HCT116 (cell line): ENCODE results near the gene CWH43.

ENCODE experiments used
- EZH2 ChIP-seq: fragments of 200-600 bp; sonication (generic); IDR thresholded peaks from 2 replicates; pipeline ENCODE4 v1.6.1; 2017; ENCODE audit warnings: antibody characterized with exemption, mixed run types
- EZH2phosphoT487 ChIP-seq: fragments of 200-600 bp; IDR thresholded peaks from 2 replicates; pipeline ENCODE4 v1.6.1; 2018; ENCODE audit warnings: antibody characterized with exemption, borderline replicate concordance
- JUND ChIP-seq: IDR thresholded peaks from 2 replicates; pipeline ENCODE4 v1.6.1; 2012
- POLR2A ChIP-seq: IDR thresholded peaks from 2 replicates; pipeline ENCODE4 v1.7.0; 2011; ENCODE audit warnings: borderline replicate concordance; ENCODE audit not compliant: insufficient read depth, insufficient read length; ENCODE audit errors: extremely low read depth
- SIN3A ChIP-seq: IDR thresholded peaks from 2 replicates; pipeline ENCODE4 v1.6.1; 2012; ENCODE audit warnings: low read depth
- SP1 ChIP-seq: IDR thresholded peaks from 2 replicates; pipeline ENCODE4 v1.6.1; 2012; ENCODE audit warnings: low read depth
- ZFX ChIP-seq: fragments of 450-650 bp; IDR thresholded peaks from 2 replicates; pipeline ENCODE4 v1.6.1; 2017
- TF ChIP-seq, protein P1 (sequence below), 3 experiments: fragments of 200-600 bp in 1 of 3; sonication (generic) in 1 of 3; IDR thresholded peaks in 2 of 3; conservative IDR thresholded peaks in 1 of 3; 2 replicates each; pipeline ENCODE4 v1.5.1; 2012 to 2017; ENCODE audit warnings: low read depth in 2 of 3, low read length in 2 of 3, antibody characterized with exemption in 1 of 3, borderline replicate concordance in 1 of 3, control low read depth in 1 of 3, mild to moderate bottlenecking in 1 of 3, mixed read lengths in 1 of 3, mixed run types in 1 of 3, moderate library complexity in 1 of 3; ENCODE audit not compliant: insufficient read depth in 1 of 3
- TF ChIP-seq, protein P2 (sequence below): IDR thresholded peaks from 2 replicates; pipeline ENCODE4 v1.6.1; 2012
- TF ChIP-seq, protein P3 (sequence below): IDR thresholded peaks from 2 replicates; pipeline ENCODE4 v1.6.1; 2012; ENCODE audit warnings: low read depth

DNA sequence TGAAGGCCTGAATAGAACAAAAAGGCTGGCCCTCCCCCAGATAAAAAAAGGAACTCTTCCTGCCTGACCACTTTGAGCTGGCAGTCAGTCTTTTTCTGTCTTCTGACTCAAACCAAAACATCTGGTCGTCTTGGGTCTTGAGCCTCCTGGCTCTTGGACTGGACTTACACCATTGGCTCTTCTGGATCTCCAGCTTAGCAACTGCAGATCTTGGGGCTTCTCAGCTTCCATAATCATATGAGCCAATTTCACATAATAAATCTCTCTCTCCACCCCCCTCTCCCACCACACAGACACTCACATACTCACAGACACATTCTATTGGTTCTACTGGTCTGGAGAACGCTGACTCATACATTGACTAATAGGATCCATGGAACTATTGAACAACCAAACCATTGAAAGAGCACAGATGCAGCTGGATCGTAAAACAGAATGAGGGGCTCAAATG, 15.6 kb upstream of the CWH43 start:
- TF ChIP-seq SIN3A (no peak), POLR2A (no peak), SP1 (peak; percentile 40; the same call in 1 of the 2 replicates), ZFX (no peak), EZH2 (no peak), JUND (peak; percentile 40; the same call in 1 of the 2 replicates), EZH2phosphoT487 (no peak)
- TF ChIP-seq, protein P1, sequence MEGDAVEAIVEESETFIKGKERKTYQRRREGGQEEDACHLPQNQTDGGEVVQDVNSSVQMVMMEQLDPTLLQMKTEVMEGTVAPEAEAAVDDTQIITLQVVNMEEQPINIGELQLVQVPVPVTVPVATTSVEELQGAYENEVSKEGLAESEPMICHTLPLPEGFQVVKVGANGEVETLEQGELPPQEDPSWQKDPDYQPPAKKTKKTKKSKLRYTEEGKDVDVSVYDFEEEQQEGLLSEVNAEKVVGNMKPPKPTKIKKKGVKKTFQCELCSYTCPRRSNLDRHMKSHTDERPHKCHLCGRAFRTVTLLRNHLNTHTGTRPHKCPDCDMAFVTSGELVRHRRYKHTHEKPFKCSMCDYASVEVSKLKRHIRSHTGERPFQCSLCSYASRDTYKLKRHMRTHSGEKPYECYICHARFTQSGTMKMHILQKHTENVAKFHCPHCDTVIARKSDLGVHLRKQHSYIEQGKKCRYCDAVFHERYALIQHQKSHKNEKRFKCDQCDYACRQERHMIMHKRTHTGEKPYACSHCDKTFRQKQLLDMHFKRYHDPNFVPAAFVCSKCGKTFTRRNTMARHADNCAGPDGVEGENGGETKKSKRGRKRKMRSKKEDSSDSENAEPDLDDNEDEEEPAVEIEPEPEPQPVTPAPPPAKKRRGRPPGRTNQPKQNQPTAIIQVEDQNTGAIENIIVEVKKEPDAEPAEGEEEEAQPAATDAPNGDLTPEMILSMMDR (IDR thresholded peaks at IDR 0.05 in 2 of 3, conservative IDR thresholded peaks at IDR 0.05 in 1 of 3; ENCODE audit: borderline replicate concordance in 1 of 3, insufficient read depth in 1 of 3, low read depth in 2 of 3, low read length in 2 of 3) = no peak
- TF ChIP-seq, protein P2, sequence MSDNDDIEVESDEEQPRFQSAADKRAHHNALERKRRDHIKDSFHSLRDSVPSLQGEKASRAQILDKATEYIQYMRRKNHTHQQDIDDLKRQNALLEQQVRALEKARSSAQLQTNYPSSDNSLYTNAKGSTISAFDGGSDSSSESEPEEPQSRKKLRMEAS = no peak
- TF ChIP-seq, protein P3, sequence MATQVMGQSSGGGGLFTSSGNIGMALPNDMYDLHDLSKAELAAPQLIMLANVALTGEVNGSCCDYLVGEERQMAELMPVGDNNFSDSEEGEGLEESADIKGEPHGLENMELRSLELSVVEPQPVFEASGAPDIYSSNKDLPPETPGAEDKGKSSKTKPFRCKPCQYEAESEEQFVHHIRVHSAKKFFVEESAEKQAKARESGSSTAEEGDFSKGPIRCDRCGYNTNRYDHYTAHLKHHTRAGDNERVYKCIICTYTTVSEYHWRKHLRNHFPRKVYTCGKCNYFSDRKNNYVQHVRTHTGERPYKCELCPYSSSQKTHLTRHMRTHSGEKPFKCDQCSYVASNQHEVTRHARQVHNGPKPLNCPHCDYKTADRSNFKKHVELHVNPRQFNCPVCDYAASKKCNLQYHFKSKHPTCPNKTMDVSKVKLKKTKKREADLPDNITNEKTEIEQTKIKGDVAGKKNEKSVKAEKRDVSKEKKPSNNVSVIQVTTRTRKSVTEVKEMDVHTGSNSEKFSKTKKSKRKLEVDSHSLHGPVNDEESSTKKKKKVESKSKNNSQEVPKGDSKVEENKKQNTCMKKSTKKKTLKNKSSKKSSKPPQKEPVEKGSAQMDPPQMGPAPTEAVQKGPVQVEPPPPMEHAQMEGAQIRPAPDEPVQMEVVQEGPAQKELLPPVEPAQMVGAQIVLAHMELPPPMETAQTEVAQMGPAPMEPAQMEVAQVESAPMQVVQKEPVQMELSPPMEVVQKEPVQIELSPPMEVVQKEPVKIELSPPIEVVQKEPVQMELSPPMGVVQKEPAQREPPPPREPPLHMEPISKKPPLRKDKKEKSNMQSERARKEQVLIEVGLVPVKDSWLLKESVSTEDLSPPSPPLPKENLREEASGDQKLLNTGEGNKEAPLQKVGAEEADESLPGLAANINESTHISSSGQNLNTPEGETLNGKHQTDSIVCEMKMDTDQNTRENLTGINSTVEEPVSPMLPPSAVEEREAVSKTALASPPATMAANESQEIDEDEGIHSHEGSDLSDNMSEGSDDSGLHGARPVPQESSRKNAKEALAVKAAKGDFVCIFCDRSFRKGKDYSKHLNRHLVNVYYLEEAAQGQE = no peak
